Ecto neural progenitor cell (in vitro differentiated cells): ENCODE data around the gene TBRG1.
A peak's percentile ranks its signal among the peaks of the same experiment; 100 is the strongest.
"Not testable (repeated sequence)": the region's sequence is repeated elsewhere in the genome, so short reads cannot be mapped to it uniquely, and the experiment has no call there.

Experiments used
- DNase-seq: peaks from one replicate; pipeline ENCODE4 v3.0.0-alpha.2; 2018; ENCODE audit warnings: low spot score

Gene TBRG1

GRCh38 chr11:124622531-124623451, at the start of gene TBRG1:
TSS of gene TBRG1 (plus strand) at chr11:124622864. CDS start at chr11:124623084, 220 bp downstream.
- peak; percentile 92 for DNase-seq

- DNase-seq, result no peak
Observed at GRCh38 chr11:124577716-124578427, 44.8 kb upstream of the TBRG1 start.

GRCh38 chr11:124578761-124579160, 43.9 kb upstream of the TBRG1 start:
- no peak for DNase-seq

GRCh38 chr11:124581817-124582216, 40.8 kb upstream of the TBRG1 start:
- DNase-seq, result no peak

GRCh38 chr11:124582565-124582964, 40.1 kb upstream of the TBRG1 start:
- DNase-seq, result no peak

- DNase-seq, result no peak
Observed at GRCh38 chr11:124583781-124584180, 38.9 kb upstream of the TBRG1 start.

- DNase-seq, result no peak
Observed at GRCh38 chr11:124584681-124585372, 37.8 kb upstream of the TBRG1 start.

GRCh38 chr11:124586238-124586860, 36.3 kb upstream of the TBRG1 start:
- DNase-seq, result peak; percentile 56

GRCh38 chr11:124591430-124591829, 31.2 kb upstream of the TBRG1 start:
- DNase-seq, result no peak

GRCh38 chr11:124592627-124593026, 30.0 kb upstream of the TBRG1 start:
- DNase-seq, result no peak

- DNase-seq, result no peak
Observed at GRCh38 chr11:124595302-124595701, 27.4 kb upstream of the TBRG1 start.

GRCh38 chr11:124597626-124598025, 25.0 kb upstream of the TBRG1 start:
- DNase-seq, result no peak

GRCh38 chr11:124600621-124601320, 21.9 kb upstream of the TBRG1 start:
- DNase-seq, result no peak

GRCh38 chr11:124602193-124602592, 20.5 kb upstream of the TBRG1 start:
- DNase-seq, result no peak

GRCh38 chr11:124602723-124603122, 19.9 kb upstream of the TBRG1 start:
- DNase-seq, result not testable (repeated sequence)

GRCh38 chr11:124605719-124606118, 16.9 kb upstream of the TBRG1 start:
- DNase-seq, result no peak

GRCh38 chr11:124608147-124608546, 14.5 kb upstream of the TBRG1 start:
- no peak for DNase-seq

- DNase-seq, result no peak
Observed at GRCh38 chr11:124610295-124610694, 12.4 kb upstream of the TBRG1 start.

- DNase-seq, result no peak
Observed at GRCh38 chr11:124611064-124611463, 11.6 kb upstream of the TBRG1 start, which contains the start of gene PANX3. TSS of gene PANX3 (plus strand) at chr11:124611428. CDS start at chr11:124611557, 129 bp downstream.

GRCh38 chr11:124612045-124612444, 10.6 kb upstream of the TBRG1 start:
- no peak for DNase-seq

- DNase-seq, result no peak
Observed at GRCh38 chr11:124612567-124613246, 10.0 kb upstream of the TBRG1 start.
